ENCODE measurements around the gene ACE2.

DNA sequence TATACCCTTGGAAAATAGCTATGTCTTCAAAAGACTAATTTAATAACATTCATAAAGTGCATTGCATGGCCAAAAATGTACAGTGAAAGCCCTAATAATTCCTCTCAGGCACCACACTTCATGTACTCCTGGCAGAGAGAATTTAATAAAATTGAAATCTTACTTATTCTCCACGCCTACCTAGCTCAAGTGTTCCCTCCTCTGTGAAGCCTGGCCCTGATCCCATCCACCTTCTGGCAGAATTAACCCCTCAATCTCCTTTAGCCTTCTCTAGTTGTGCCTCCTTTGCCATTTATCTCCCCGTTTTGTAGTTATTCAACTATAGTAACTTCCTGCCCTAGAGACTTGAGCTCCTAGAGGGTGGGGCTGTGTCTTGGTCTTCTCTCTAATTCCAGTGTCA, 26.7 kb downstream of the ACE2 start:
- TF ChIP-seq POLR2A (IDR thresholded peaks at IDR 0.05) = no peak
- TF ChIP-seq, protein P1, sequence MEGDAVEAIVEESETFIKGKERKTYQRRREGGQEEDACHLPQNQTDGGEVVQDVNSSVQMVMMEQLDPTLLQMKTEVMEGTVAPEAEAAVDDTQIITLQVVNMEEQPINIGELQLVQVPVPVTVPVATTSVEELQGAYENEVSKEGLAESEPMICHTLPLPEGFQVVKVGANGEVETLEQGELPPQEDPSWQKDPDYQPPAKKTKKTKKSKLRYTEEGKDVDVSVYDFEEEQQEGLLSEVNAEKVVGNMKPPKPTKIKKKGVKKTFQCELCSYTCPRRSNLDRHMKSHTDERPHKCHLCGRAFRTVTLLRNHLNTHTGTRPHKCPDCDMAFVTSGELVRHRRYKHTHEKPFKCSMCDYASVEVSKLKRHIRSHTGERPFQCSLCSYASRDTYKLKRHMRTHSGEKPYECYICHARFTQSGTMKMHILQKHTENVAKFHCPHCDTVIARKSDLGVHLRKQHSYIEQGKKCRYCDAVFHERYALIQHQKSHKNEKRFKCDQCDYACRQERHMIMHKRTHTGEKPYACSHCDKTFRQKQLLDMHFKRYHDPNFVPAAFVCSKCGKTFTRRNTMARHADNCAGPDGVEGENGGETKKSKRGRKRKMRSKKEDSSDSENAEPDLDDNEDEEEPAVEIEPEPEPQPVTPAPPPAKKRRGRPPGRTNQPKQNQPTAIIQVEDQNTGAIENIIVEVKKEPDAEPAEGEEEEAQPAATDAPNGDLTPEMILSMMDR (IDR thresholded peaks at IDR 0.05) = no peak
- TF ChIP-seq EP300 (IDR thresholded peaks at IDR 0.05) = no peak
- no peak for TF ChIP-seq POLR2AphosphoS5 (IDR thresholded peaks at IDR 0.05)
